Measurements from ENCODE around the gene SUPT6H. TPM values are rescaled to one million over a fixed set of nuclear protein-coding genes. Genes with fewer than 3 reads are reported as not detected.

Gene SUPT6H
- total and polyA plus RNA-seq, 2 donors (not counting 3 experiments of a cell fraction or from before 2014, with no cell fraction given): 33.9 to 79.2 TPM

DNA sequence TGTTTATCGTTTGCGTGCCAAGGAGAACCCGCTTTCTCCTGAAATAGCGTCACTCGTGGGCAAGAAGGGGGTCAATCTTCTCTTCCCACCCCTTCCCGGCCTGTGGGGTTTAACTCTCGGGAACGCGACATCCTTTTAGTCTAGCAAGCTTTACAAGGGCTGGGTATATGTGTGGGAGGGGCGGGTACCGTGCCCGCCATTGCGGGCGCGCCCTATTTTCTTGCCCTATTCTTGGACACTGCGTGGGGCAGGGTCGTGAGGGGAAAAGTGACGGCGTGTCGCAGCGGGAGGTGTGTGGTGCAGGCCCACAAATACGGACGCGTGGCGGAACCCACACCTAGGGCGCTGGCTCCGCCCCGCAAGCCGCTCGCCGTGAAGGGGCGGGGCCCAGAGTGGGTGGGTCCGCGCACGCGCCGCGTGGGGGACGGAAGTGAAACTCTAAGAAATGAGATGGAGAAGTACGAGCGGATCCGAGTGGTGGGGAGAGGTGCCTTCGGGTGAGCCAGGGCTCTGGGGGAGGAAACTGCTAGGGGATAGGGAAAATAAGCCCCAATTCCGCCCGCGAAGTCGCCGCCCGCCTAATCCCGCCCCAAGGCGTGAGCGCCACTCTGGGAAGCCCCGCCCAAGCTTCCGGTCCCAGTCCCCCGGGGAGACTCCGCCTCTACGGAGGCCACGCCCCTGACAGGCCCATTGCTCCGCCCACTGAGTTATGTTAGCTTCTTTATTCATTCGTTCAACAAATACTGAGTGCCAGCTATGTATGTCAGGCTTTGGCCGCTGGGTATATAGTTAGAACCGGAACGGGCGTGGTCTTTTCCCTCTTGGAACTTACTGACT is 66.6 kb downstream of the SUPT6H start, which contains the start of gene NEK8:
Gene NEK8, plus strand, starts transcription at position 425 of the 837 bp plus-strand sequence. Its CDS starts 26 bp downstream, at position 451.
- TF ChIP-seq EZH2 (IDR thresholded peaks at IDR 0.05; ENCODE audit: borderline replicate concordance, low read depth, low read length, severe bottlenecking) (no peak), POLR2A (IDR thresholded peaks at IDR 0.05; ENCODE audit: low read depth, low read length) (peak; percentile 52), JUN (IDR thresholded peaks at IDR 0.05; ENCODE audit: borderline replicate concordance, insufficient read depth, insufficient read length, low read depth) (no peak), CTCF (IDR thresholded peaks at IDR 0.05; ENCODE audit: extremely low read depth in 1 of 2, insufficient read depth in 1 of 2, low read depth in 1 of 2, low read length in 2 of 2) (no peak), MYC (IDR thresholded peaks at IDR 0.05; ENCODE audit: low read depth, low read length) (no peak), POLR2AphosphoS5 (IDR thresholded peaks at IDR 0.05; ENCODE audit: insufficient read depth, low read depth, low read length) (peak; percentile 41), GATA2 (IDR thresholded peaks at IDR 0.05; ENCODE audit: insufficient read depth, insufficient read length, low read depth, low read length) (no peak)
- TF ChIP-seq, protein P1, sequence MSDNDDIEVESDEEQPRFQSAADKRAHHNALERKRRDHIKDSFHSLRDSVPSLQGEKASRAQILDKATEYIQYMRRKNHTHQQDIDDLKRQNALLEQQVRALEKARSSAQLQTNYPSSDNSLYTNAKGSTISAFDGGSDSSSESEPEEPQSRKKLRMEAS (IDR thresholded peaks at IDR 0.05; ENCODE audit: insufficient read depth, insufficient read length): no peak
- Histone ChIP-seq H3K36me3 (ENCODE audit: control insufficient read depth in 2 of 2, extremely low read depth in 1 of 2, insufficient read depth in 2 of 2, low read length in 2 of 2) (peaks cover under 1 to 8% of the 10 kb centered on the region in 2 experiments), H4K20me1 (replicated peaks; ENCODE audit: control insufficient read depth, extremely low read depth, insufficient read depth, low read length) (no peaks in the 10 kb centered on the region), H3K27ac (ENCODE audit: insufficient read depth, low read depth, low read length) (peak within 1 kb of the TSS; percentile 59), H3K4me1 (ENCODE audit: control insufficient read depth, extremely low read depth, insufficient read depth, low read length) (peaks cover 24% of the 10 kb centered on the region), H3K9me1 (replicated peaks; ENCODE audit: control insufficient read depth, extremely low read depth, insufficient read depth, low read length) (no peaks in the 10 kb centered on the region), H3K79me2 (ENCODE audit: control insufficient read depth, insufficient read depth, low read length) (no peaks in the 10 kb centered on the region), H3K4me2 (ENCODE audit: insufficient read depth, low read length) (peak within 1 kb of the TSS; percentile 66), H3K9me3 (replicated peaks; ENCODE audit: control insufficient read depth, insufficient read depth, low read length) (no peaks in the 10 kb centered on the region), H3K4me3 (replicated peaks in 1 of 3; ENCODE audit: insufficient read depth in 1 of 3, low read depth in 1 of 3, low read length in 3 of 3) (peak within 1 kb of the TSS; percentile 49 to 64 (median 60)), H2AFZ (ENCODE audit: low read depth, low read length) (peak within 1 kb of the TSS; percentile 76), H3K9ac (replicated peaks; ENCODE audit: extremely low read depth, insufficient read depth, low read length) (peak within 1 kb of the TSS; percentile 77), H3K27me3 (ENCODE audit: control insufficient read depth in 2 of 2, insufficient read depth in 2 of 2, low read length in 2 of 2) (no peaks in the 10 kb centered on the region)
- ChIA-PET CTCF (interaction anchor here (0.9 to 13.7 kb wide), 9 partner anchors 9 to 389 kb away, joined by 3 to 602 read pairs (median 33); partner anchors contain the start of genes PHF12, RPL23A and TRAF4), POLR2A (interaction anchor here (0.7 to 4.7 kb wide), 5 partner anchors 9 to 225 kb away, joined by 3 to 45 read pairs (median 7); partner anchors contain the start of genes RPL23A and TRAF4)
- DNase-seq (ENCODE audit: low read depth, low spot score) (peak; percentile 96), FAIRE-seq (peak; percentile 92)
- TSS peak; percentile 19 for BruUV-seq (replicated peaks)
- dilution Hi-C loops (cut with MboI; ENCODE audit: extremely low pct_ligation_motif_present, low sequenced_read_pairs) (no loop called here), intact Hi-C loops (cut with micrococcal nuclease) (no loop called here)

Data from endothelial cell of umbilical vein (primary cell).